H1 (cell line): ENCODE data around the gene DNAJB8. TPM values are rescaled to one million over a fixed set of nuclear protein-coding genes. Genes with fewer than 3 reads are reported as not detected.

Experiments used
- CTCF ChIA-PET: fragments of 300-600 bp; sonication (Branson Sonifier 250); formaldehyde crosslinking; loops from one replicate; lab custom pipeline; 2021; ENCODE audit not compliant: partially characterized antibody; lab: Charles Lee
- POLR2A ChIA-PET: fragments of 300-600 bp; sonication (Branson Sonifier 250); formaldehyde crosslinking; loops from one replicate; lab custom pipeline; 2021; ENCODE audit warnings: inconsistent platforms; ENCODE audit not compliant: partially characterized antibody; lab: Charles Lee
- DNase-seq, 2 experiments: peaks; one replicate each; pipeline versions ENCODE4 v3.0.0 to v3.0.0-alpha.2; 2010 to 2022; ENCODE audit warnings: low spot score in 2 of 2, low read depth in 1 of 2, mixed read lengths in 1 of 2
- FAIRE-seq: peaks from 2 replicates; lab custom pipeline; 2011; peaks lifted over from hg19 to GRCh38; lab: Jason Lieb, UNC
- H2AFZ ChIP-seq: 2 replicates; pipeline ENCODE4 v1.8.1; 2012; ENCODE audit warnings: low read length, inconsistent platforms
- H2AK5ac ChIP-seq: 2 replicates; pipeline ENCODE4 v1.6.1; 2013; ENCODE audit warnings: low read depth, low read length
- H2BK120ac ChIP-seq: replicated peaks from 2 replicates; pipeline ENCODE3; 2013; ENCODE audit warnings: low read depth, low read length, inconsistent platforms
- H2BK12ac ChIP-seq: 2 replicates; pipeline ENCODE4 v1.6.1; 2013; ENCODE audit warnings: low read depth, low read length
- H2BK15ac ChIP-seq: 2 replicates; pipeline ENCODE4 v1.6.1; 2013; ENCODE audit warnings: low read length
- H2BK20ac ChIP-seq: 2 replicates; pipeline ENCODE4 v1.6.1; 2013; ENCODE audit warnings: low read length
- H2BK5ac ChIP-seq: 2 replicates; pipeline ENCODE4 v1.6.1; 2013; ENCODE audit warnings: low read depth, low read length
- H3K14ac ChIP-seq: 2 replicates; pipeline ENCODE4 v1.6.1; 2013; ENCODE audit warnings: inconsistent platforms; ENCODE audit not compliant: insufficient read length
- H3K18ac ChIP-seq: 2 replicates; pipeline ENCODE4 v1.6.1; 2013; ENCODE audit warnings: low read length; ENCODE audit errors: extremely low read depth
- H3K23ac ChIP-seq: 2 replicates; pipeline ENCODE4 v1.6.1; 2013; ENCODE audit warnings: inconsistent platforms; ENCODE audit not compliant: insufficient read length
- H3K23me2 ChIP-seq: 2 replicates; pipeline ENCODE4 v1.6.1; 2013; ENCODE audit warnings: low read depth, low read length
- H3K27ac ChIP-seq: 2 replicates; pipeline ENCODE4 v1.6.1; 2011; ENCODE audit warnings: low read depth, low read length, inconsistent platforms
- H3K27me3 ChIP-seq, 4 experiments: replicated peaks in 1 of 4; 1 replicate in 1 of 4; 2 replicates in 3 of 4; pipeline versions ENCODE4 v1.6.1 to v1.8.1; 2011 to 2013; ENCODE audit warnings: low read length in 3 of 4, mild to moderate bottlenecking in 3 of 4, inconsistent platforms in 2 of 4, mixed read lengths in 2 of 4, moderate library complexity in 1 of 4; ENCODE audit not compliant: control insufficient read depth in 3 of 4, insufficient read depth in 3 of 4; ENCODE audit errors: extremely low read depth in 1 of 4
- H3K36me3 ChIP-seq, 4 experiments: 2 replicates each; pipeline versions ENCODE4 v1.6.1 to v1.8.1; 2011 to 2013; ENCODE audit warnings: mild to moderate bottlenecking in 4 of 4, low read length in 3 of 4, moderate library complexity in 2 of 4, control low read depth in 1 of 4, inconsistent platforms in 1 of 4; ENCODE audit not compliant: insufficient read depth in 4 of 4, control insufficient read depth in 2 of 4
- H3K4ac ChIP-seq: replicated peaks from 2 replicates; pipeline ENCODE3; 2013; ENCODE audit warnings: low read length, low read depth, mixed read lengths, inconsistent platforms; ENCODE audit not compliant: insufficient read length
- H3K4me1 ChIP-seq, 4 experiments: replicated peaks in 1 of 4; 1 replicate in 1 of 4; 2 replicates in 3 of 4; pipeline versions ENCODE4 v1.6.1 to v1.8.1; 2011 to 2013; ENCODE audit warnings: low read length in 3 of 4, inconsistent platforms in 2 of 4, mixed read lengths in 1 of 4; ENCODE audit not compliant: insufficient read depth in 4 of 4, control insufficient read depth in 3 of 4
- H3K4me2 ChIP-seq, 2 experiments: 2 replicates each; pipeline versions ENCODE4 v1.6.1 to v1.8.1; 2011 to 2013; ENCODE audit warnings: low read depth in 2 of 2, low read length in 2 of 2, control low read depth in 1 of 2, inconsistent platforms in 1 of 2, mild to moderate bottlenecking in 1 of 2; ENCODE audit not compliant: insufficient read depth in 1 of 2
- H3K4me3 ChIP-seq, 4 experiments: fragments of 200-600, 300-600 bp in 1 of 4; sonication (generic), shearing (Covaris generic), sonication (Bioruptor Twin) in 1 of 4; 2 replicates each; pipeline versions ENCODE4 v1.5.1 to v1.8.1; 2011 to 2016; ENCODE audit warnings: low read length in 4 of 4, low read depth in 3 of 4, control low read depth in 2 of 4, inconsistent platforms in 2 of 4, mild to moderate bottlenecking in 2 of 4, mixed read lengths in 1 of 4, moderate library complexity in 1 of 4; ENCODE audit not compliant: insufficient read depth in 2 of 4; ENCODE audit errors: extremely low read depth in 1 of 4
- H3K56ac ChIP-seq: replicated peaks from 2 replicates; pipeline ENCODE3; 2013; ENCODE audit warnings: low read depth, mild to moderate bottlenecking, mixed read lengths, low read length, inconsistent platforms; ENCODE audit not compliant: insufficient read length
- H3K79me1 ChIP-seq: 2 replicates; pipeline ENCODE4 v1.6.1; 2013; ENCODE audit warnings: low read depth, low read length, control low read depth
- H3K79me2 ChIP-seq, 2 experiments: 2 replicates each; pipeline versions ENCODE4 v1.6.1 to v1.8.1; 2012 to 2013; ENCODE audit warnings: low read length in 2 of 2, mild to moderate bottlenecking in 2 of 2, inconsistent platforms in 1 of 2; ENCODE audit not compliant: insufficient read depth in 2 of 2, control insufficient read depth in 1 of 2
- H3K9ac ChIP-seq, 4 experiments: replicated peaks in 1 of 4; 1 replicate in 1 of 4; 2 replicates in 3 of 4; pipeline versions ENCODE4 v1.6.1 to v1.8.1; 2011 to 2013; ENCODE audit warnings: low read depth in 3 of 4, low read length in 3 of 4, control low read depth in 2 of 4, mild to moderate bottlenecking in 2 of 4, moderate library complexity in 2 of 4, inconsistent platforms in 1 of 4; ENCODE audit errors: extremely low read depth in 1 of 4
- H3K9me3 ChIP-seq, 2 experiments: 2 replicates each; pipeline versions ENCODE4 v1.6.1 to v1.8.1; 2012 to 2013; ENCODE audit warnings: mild to moderate bottlenecking in 2 of 2, moderate library complexity in 2 of 2, control low read depth in 1 of 2, inconsistent platforms in 1 of 2, low read depth in 1 of 2, low read length in 1 of 2, mixed read lengths in 1 of 2; ENCODE audit not compliant: insufficient read depth in 2 of 2
- H4K20me1 ChIP-seq, 2 experiments: replicated peaks in 1 of 2; 2 replicates each; pipeline versions ENCODE3 to v1.8.1; 2011 to 2013; ENCODE audit warnings: inconsistent platforms in 2 of 2, low read length in 2 of 2, mild to moderate bottlenecking in 1 of 2; ENCODE audit not compliant: insufficient read depth in 2 of 2, control insufficient read depth in 1 of 2
- H4K5ac ChIP-seq: 2 replicates; pipeline ENCODE4 v1.6.1; 2013; ENCODE audit warnings: low read length, low read depth, mixed read lengths, inconsistent platforms; ENCODE audit not compliant: insufficient read length
- H4K8ac ChIP-seq: 2 replicates; pipeline ENCODE4 v1.8.0; 2013; ENCODE audit warnings: mild to moderate bottlenecking, moderate library complexity, low read length, inconsistent platforms; ENCODE audit not compliant: insufficient read depth; ENCODE audit errors: extremely low read depth
- H4K91ac ChIP-seq: replicated peaks from 2 replicates; pipeline ENCODE3; 2013; ENCODE audit warnings: low read length, mixed read lengths, inconsistent platforms; ENCODE audit not compliant: insufficient read length
- CTCF ChIP-seq, 3 experiments: IDR thresholded peaks; 1 replicate in 2 of 3; 2 replicates in 1 of 3; pipeline versions ENCODE4 v1.5.1 to v1.6.1; 2011; ENCODE audit warnings: low read length in 3 of 3, mild to moderate bottlenecking in 3 of 3, inconsistent platforms in 2 of 3, low read depth in 1 of 3, moderate library complexity in 1 of 3; ENCODE audit not compliant: insufficient read depth in 1 of 3; ENCODE audit errors: control extremely low read depth in 1 of 3
- E2F6 ChIP-seq: IDR thresholded peaks from 2 replicates; pipeline ENCODE4 v1.6.1; 2012; ENCODE audit warnings: inconsistent platforms
- WGBS, 2 experiments: shearing (Covaris generic) in 1 of 2; methylation state at CpG; one replicate each; pipeline versions ENCODE4 v1.1.6 to v1.1.7; 2013 to 2015; ENCODE audit warnings: low lambda C conversion rate in 2 of 2, mixed read lengths in 2 of 2, inconsistent platforms in 1 of 2, low coverage in 1 of 2, missing lambda C conversion rate in 1 of 2; ENCODE audit not compliant: insufficient replicate concordance in 2 of 2, insufficient coverage in 1 of 2, insufficient read length in 1 of 2; ENCODE audit errors: extremely low coverage in 1 of 2, missing lambda C conversion rate in 1 of 2; 5-methylcytosine and 5-hydroxymethylcytosine counted together
- polyA plus RNA-seq, 7 experiments: library from polyadenylated mRNA; depleted of rRNA in 3 of 7; stranded (reverse) in 5 of 7; unstranded in 2 of 7; fragments of >200 nt in 5 of 7; fragments of 200-250 nt in 2 of 7; gene quantifications; 1 replicate in 5 of 7; 2 replicates in 1 of 7; 4 replicates in 1 of 7; pipeline versions ENCODE4 v1.2.1 to v1.2.3, GENCODE V29; 2011 to 2013; ENCODE audit warnings: missing spikeins in 2 of 7, mixed read lengths in 2 of 7
- total RNA-seq: library from RNA; stranded (reverse); fragmentation: NEBNext Ultra II Directional; extraction: Animal tissue kit (Norgen Biotek cat#: 25700); gene quantifications from 2 replicates; pipeline ENCODE4 v1.2.1, GENCODE V29; 2021

DNAJB8 gene
- total and polyA plus RNA-seq, 2 of the 8 experiments (the other 6 are each of a cell fraction or from before 2014, with no cell fraction given), result not detected

GRCh38 chr3:128496019-128496601, 29.4 kb upstream of the DNAJB8 start:
- H3K4me1 ChIP-seq, result peaks cover 0 to 45% (median 25%) of the 10 kb centered on the region in 4 experiments; a peak in 6 of 7 replicates
- no peak overlapping the region for H2AFZ ChIP-seq
- no peak overlapping the region; the same call in 1 of the 2 replicates for H3K18ac ChIP-seq
- POLR2A ChIA-PET, result interaction anchor here (0.7 to 1.8 kb wide), 3 partner anchors 12 to 63 kb away, joined by 3 to 5 read pairs (median 3); no protein-coding TSS in a partner anchor
- H3K9me3 ChIP-seq, result no peaks in the 10 kb centered on the region; a peak in 1 of 4 replicates
- no peaks in the 10 kb centered on the region for H3K79me1 ChIP-seq
- no peak overlapping the region for H4K5ac ChIP-seq
- H4K20me1 ChIP-seq, result peaks cover 4 to 27% of the 10 kb centered on the region in 2 experiments
- peak overlapping the region in 1 of 4 experiments; percentile 59; a peak in 2 of 8 replicates for H3K4me3 ChIP-seq
- H3K56ac ChIP-seq, result no peak overlapping the region
- H3K27ac ChIP-seq, result no peak overlapping the region
- no peak overlapping the region for H2BK15ac ChIP-seq
- CTCF ChIA-PET, result interaction anchor here (0.6 to 5.7 kb wide), 10 partner anchors 10 to 251 kb away, joined by 3 to 83 read pairs (median 5); no protein-coding TSS in a partner anchor
- DNase-seq, result peak in 1 of 2 experiments; percentile 63
- H3K4ac ChIP-seq, result no peak overlapping the region
- peaks cover 5% of the 10 kb centered on the region; the same call in 1 of the 2 replicates for H3K23me2 ChIP-seq
- WGBS, 2 experiments, result 6% methylated on average over 22 of the region's 32 CpGs; no CpG with 5 or more reads in 1 of the 2 experiments
- no peak overlapping the region for H2BK120ac ChIP-seq
- H3K79me2 ChIP-seq, result no peaks in the 10 kb centered on the region
- H3K14ac ChIP-seq, result no peak overlapping the region
- H2BK5ac ChIP-seq, result no peak overlapping the region
- FAIRE-seq, result no peak
- H2BK12ac ChIP-seq, result no peak overlapping the region
- H3K36me3 ChIP-seq, result 0 out of 8 replicates have a peak, but pooled peaks cover 0 to 5% (median 0%) of the 10 kb centered on the region in 4 experiments
- no peak overlapping the region for H2BK20ac ChIP-seq
- no peak overlapping the region for H3K23ac ChIP-seq
- H4K8ac ChIP-seq, result peak overlapping the region; percentile 28; the same call in 1 of the 2 replicates
- H3K27me3 ChIP-seq, result peaks cover 64 to 81% (median 79%) of the 10 kb centered on the region in 4 experiments
- H3K9ac ChIP-seq, result no peak overlapping the region
- peak overlapping the region; percentile 73 to 94; a peak in 1 of 4 replicates for H3K4me2 ChIP-seq
- no peak for TF ChIP-seq CTCF (IDR thresholded peaks at IDR 0.05; ENCODE audit: control extremely low read depth in 1 of 3, insufficient read depth in 1 of 3, low read depth in 1 of 3, low read length in 3 of 3)
- peak; percentile 29; the same call in 1 of the 2 replicates for TF ChIP-seq E2F6
- H2AK5ac ChIP-seq, result no peak overlapping the region
- H4K91ac ChIP-seq, result no peak overlapping the region
